Liver (tissue), 9 donors: Measurements from ENCODE around the gene GPS2. TPM values are rescaled to one million over a fixed set of nuclear protein-coding genes. Genes with fewer than 3 reads are reported as not detected.

Experiments
- DNase-seq: peaks from one replicate; pipeline ENCODE4 v3.0.0-alpha.2; 2017; ENCODE audit warnings: low spot score
- H3K27ac ChIP-seq, 2 donors: one replicate each; pipeline ENCODE4 v1.7.0; 2013; ENCODE audit warnings: inconsistent platforms in 2 of 2, low read length in 2 of 2, control low read depth in 1 of 2, low read depth in 1 of 2, mild to moderate bottlenecking in 1 of 2
- H3K27me3 ChIP-seq, 4 donors: one replicate each; pipeline versions ENCODE4 v1.6.1 to v1.7.0; 2013; ENCODE audit warnings: low read length in 3 of 4, inconsistent platforms in 1 of 4, mild to moderate bottlenecking in 1 of 4, moderate library complexity in 1 of 4; ENCODE audit not compliant: control insufficient read depth in 4 of 4, insufficient read depth in 4 of 4
- H3K36me3 ChIP-seq, 4 donors: one replicate each; pipeline versions ENCODE4 v1.6.1 to v1.7.0; 2013; ENCODE audit warnings: low read length in 3 of 4, mild to moderate bottlenecking in 3 of 4, low read depth in 1 of 4, moderate library complexity in 1 of 4; ENCODE audit not compliant: control insufficient read depth in 4 of 4, insufficient read depth in 3 of 4
- H3K4me1 ChIP-seq, 4 donors: one replicate each; pipeline versions ENCODE4 v1.6.1 to v1.7.0; 2013; ENCODE audit warnings: low read length in 3 of 4, mild to moderate bottlenecking in 3 of 4, moderate library complexity in 1 of 4; ENCODE audit not compliant: control insufficient read depth in 4 of 4, insufficient read depth in 4 of 4
- H3K4me3 ChIP-seq, 3 donors: one replicate each; pipeline versions ENCODE4 v1.6.1 to v1.7.0; 2013; ENCODE audit warnings: low read length in 3 of 3, control low read depth in 1 of 3, low read depth in 1 of 3, mild to moderate bottlenecking in 1 of 3
- H3K9ac ChIP-seq, 2 donors: one replicate each; pipeline ENCODE4 v1.7.0; 2013; ENCODE audit warnings: low read length in 2 of 2, mild to moderate bottlenecking in 2 of 2, moderate library complexity in 2 of 2, control low read depth in 1 of 2, low read depth in 1 of 2
- H3K9me3 ChIP-seq, 4 donors: one replicate each; pipeline versions ENCODE4 v1.6.1 to v1.7.0; 2013; ENCODE audit warnings: low read length in 3 of 4; ENCODE audit not compliant: control insufficient read depth in 4 of 4
- EGR1 ChIP-seq, 2 donors: IDR thresholded peaks; 2 replicates each; pipeline ENCODE4 v1.6.1; 2016 to 2018; ENCODE audit warnings: antibody characterized with exemption in 2 of 2, low read depth in 2 of 2
- FOXA1 ChIP-seq: IDR thresholded peaks from 2 replicates; pipeline ENCODE4 v1.6.1; 2016; ENCODE audit warnings: antibody characterized with exemption
- FOXA2 ChIP-seq: IDR thresholded peaks from 2 replicates; pipeline ENCODE4 v1.6.1; 2016; ENCODE audit warnings: antibody characterized with exemption
- GABPA ChIP-seq, 2 donors: IDR thresholded peaks in 1 of 2; conservative IDR thresholded peaks in 1 of 2; 2 replicates each; pipeline ENCODE4 v1.6.1; 2016; ENCODE audit warnings: antibody characterized with exemption in 2 of 2, mild to moderate bottlenecking in 1 of 2, moderate library complexity in 1 of 2
- HNF4A ChIP-seq, 2 donors: conservative IDR thresholded peaks; 2 replicates each; pipeline ENCODE4 v1.6.1; 2016; ENCODE audit warnings: antibody characterized with exemption in 2 of 2, mild to moderate bottlenecking in 2 of 2
- HNF4G ChIP-seq: IDR thresholded peaks from 2 replicates; pipeline ENCODE4 v1.6.1; 2016; ENCODE audit warnings: antibody characterized with exemption
- JUND ChIP-seq, 2 donors: IDR thresholded peaks; 2 replicates each; pipeline ENCODE4 v1.6.1; 2016; ENCODE audit warnings: antibody characterized with exemption in 2 of 2
- NR2F2 ChIP-seq: IDR thresholded peaks from 2 replicates; pipeline ENCODE4 v1.6.1; 2016; ENCODE audit warnings: antibody characterized with exemption
- RAD21 ChIP-seq, 2 donors: IDR thresholded peaks; 2 replicates each; pipeline ENCODE4 v1.6.1; 2016; ENCODE audit warnings: antibody characterized with exemption in 2 of 2, mild to moderate bottlenecking in 2 of 2
- RXRA ChIP-seq, 2 donors: IDR thresholded peaks; 2 replicates each; pipeline ENCODE4 v1.6.1; 2017 to 2018; ENCODE audit warnings: antibody characterized with exemption in 2 of 2, mild to moderate bottlenecking in 1 of 2
- SP1 ChIP-seq: IDR thresholded peaks from 2 replicates; pipeline ENCODE4 v1.6.1; 2018; ENCODE audit warnings: antibody characterized with exemption, mild to moderate bottlenecking
- TAF1 ChIP-seq: conservative IDR thresholded peaks from 2 replicates; pipeline ENCODE4 v1.6.1; 2016; ENCODE audit warnings: antibody characterized with exemption, mild to moderate bottlenecking
- YY1 ChIP-seq: IDR thresholded peaks from 2 replicates; pipeline ENCODE4 v1.6.1; 2016; ENCODE audit warnings: antibody characterized with exemption, mild to moderate bottlenecking
- WGBS: extraction: QIAGEN DNeasy Blood & Tissue Kit; methylation state at CpG from one replicate; pipeline ENCODE4 v1.1.7; 2013; 5-methylcytosine and 5-hydroxymethylcytosine counted together
- polyA plus RNA-seq, 2 donors: library from polyadenylated mRNA; stranded (reverse) in 1 of 2; unstranded in 1 of 2; fragments of 200-250 nt in 1 of 2; fragments of >200 nt in 1 of 2; fragmentation: Nextera tagmentation in 1 of 2; extraction: Ambion mirVana in 1 of 2; gene quantifications; one replicate each; pipeline versions ENCODE4 v1.2.1 to v1.2.3, GENCODE V29; 2013 to 2015
- total RNA-seq, 2 donors: library from RNA; depleted of rRNA; stranded (reverse); fragments of >200 nt; gene quantifications; one replicate each; pipeline ENCODE4 v1.2.3, GENCODE V29; 2014
- TF ChIP-seq, protein P1 (sequence below): IDR thresholded peaks from 2 replicates; pipeline ENCODE4 v1.6.1; 2016; ENCODE audit warnings: antibody characterized with exemption, mild to moderate bottlenecking
- TF ChIP-seq, protein P2 (sequence below): fragments of 150-350 bp; IDR thresholded peaks from 2 replicates; pipeline ENCODE4 v1.5.1; 2017; ENCODE audit warnings: improper control_type of control experiment, low read depth, low read length; ENCODE audit not compliant: missing input control
- TF ChIP-seq, protein P3 (sequence below): IDR thresholded peaks from 2 replicates; pipeline ENCODE4 v1.6.1; 2016; ENCODE audit warnings: antibody characterized with exemption
- TF ChIP-seq, protein P4 (sequence below): IDR thresholded peaks from 2 replicates; pipeline ENCODE4 v1.6.1; 2016; ENCODE audit warnings: antibody characterized with exemption
- TF ChIP-seq, protein P5 (sequence below): IDR thresholded peaks from 2 replicates; pipeline ENCODE4 v1.6.1; 2016; ENCODE audit warnings: antibody characterized with exemption
- donor health status: healthy.
- donor health status: healthy.
- donor health status: healthy.
- donor health status: healthy.
- donor health status: healthy.

The GPS2 gene
- total and polyA plus RNA-seq, 4 donors = 20.8 to 43.1 (median 22.8) TPM

DNA sequence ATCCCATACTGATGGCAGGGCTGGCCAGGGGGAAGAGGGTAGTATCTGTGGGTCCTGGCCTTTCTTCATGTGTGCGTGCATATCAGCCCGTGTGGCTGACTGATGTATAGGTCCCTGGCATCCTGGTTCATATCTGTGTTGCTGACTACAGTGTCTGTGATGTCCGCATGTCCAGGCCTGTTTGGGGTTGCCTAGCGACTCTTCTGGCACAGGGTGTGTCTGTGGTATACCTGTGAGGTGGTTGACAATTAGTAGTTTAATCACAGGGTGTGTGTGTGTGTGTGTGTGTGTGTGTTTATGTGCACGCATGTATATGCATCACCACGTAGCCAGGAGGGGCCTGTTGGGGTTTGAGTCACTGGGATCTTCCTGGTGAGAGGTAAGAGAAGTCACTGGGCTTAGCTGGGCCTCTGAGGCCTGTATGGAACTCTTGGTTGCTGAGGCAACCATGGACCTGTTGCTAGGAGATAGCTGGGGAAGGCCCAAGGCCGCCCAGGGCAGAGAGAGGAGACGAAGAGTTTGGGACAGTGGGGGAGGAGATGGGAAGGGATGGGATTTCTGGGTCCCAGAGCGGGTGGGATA is 39.2 kb upstream of the GPS2 start:
- Histone ChIP-seq H3K4me3 (no peak overlapping the region), H3K4me1 (peaks cover 4 to 32% (median 15%) of the 10 kb centered on the region in 4 donors), H3K36me3 (no peaks in the 10 kb centered on the region), H3K9ac (no peak overlapping the region), H3K9me3 (no peaks in the 10 kb centered on the region), H3K27me3 (no peaks in the 10 kb centered on the region), H3K27ac (no peak overlapping the region)
- WGBS = 88% methylated on average over 9 of the region's 9 CpGs
- TF ChIP-seq FOXA1 (no peak), FOXA2 (no peak), YY1 (no peak), JUND (IDR thresholded peaks at IDR 0.05) (no peak), NR2F2 (no peak), SP1 (no peak), RAD21 (IDR thresholded peaks at IDR 0.05) (no peak), GABPA (IDR thresholded peaks at IDR 0.05 in 1 of 2, conservative IDR thresholded peaks at IDR 0.05 in 1 of 2) (no peak), RXRA (IDR thresholded peaks at IDR 0.05) (no peak), TAF1 (no peak), HNF4G (no peak), EGR1 (IDR thresholded peaks at IDR 0.05; ENCODE audit: low read depth in 2 of 2) (no peak), HNF4A (conservative IDR thresholded peaks at IDR 0.05) (no peak)
- TF ChIP-seq, protein P1, sequence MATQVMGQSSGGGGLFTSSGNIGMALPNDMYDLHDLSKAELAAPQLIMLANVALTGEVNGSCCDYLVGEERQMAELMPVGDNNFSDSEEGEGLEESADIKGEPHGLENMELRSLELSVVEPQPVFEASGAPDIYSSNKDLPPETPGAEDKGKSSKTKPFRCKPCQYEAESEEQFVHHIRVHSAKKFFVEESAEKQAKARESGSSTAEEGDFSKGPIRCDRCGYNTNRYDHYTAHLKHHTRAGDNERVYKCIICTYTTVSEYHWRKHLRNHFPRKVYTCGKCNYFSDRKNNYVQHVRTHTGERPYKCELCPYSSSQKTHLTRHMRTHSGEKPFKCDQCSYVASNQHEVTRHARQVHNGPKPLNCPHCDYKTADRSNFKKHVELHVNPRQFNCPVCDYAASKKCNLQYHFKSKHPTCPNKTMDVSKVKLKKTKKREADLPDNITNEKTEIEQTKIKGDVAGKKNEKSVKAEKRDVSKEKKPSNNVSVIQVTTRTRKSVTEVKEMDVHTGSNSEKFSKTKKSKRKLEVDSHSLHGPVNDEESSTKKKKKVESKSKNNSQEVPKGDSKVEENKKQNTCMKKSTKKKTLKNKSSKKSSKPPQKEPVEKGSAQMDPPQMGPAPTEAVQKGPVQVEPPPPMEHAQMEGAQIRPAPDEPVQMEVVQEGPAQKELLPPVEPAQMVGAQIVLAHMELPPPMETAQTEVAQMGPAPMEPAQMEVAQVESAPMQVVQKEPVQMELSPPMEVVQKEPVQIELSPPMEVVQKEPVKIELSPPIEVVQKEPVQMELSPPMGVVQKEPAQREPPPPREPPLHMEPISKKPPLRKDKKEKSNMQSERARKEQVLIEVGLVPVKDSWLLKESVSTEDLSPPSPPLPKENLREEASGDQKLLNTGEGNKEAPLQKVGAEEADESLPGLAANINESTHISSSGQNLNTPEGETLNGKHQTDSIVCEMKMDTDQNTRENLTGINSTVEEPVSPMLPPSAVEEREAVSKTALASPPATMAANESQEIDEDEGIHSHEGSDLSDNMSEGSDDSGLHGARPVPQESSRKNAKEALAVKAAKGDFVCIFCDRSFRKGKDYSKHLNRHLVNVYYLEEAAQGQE = no peak
- TF ChIP-seq, protein P2, sequence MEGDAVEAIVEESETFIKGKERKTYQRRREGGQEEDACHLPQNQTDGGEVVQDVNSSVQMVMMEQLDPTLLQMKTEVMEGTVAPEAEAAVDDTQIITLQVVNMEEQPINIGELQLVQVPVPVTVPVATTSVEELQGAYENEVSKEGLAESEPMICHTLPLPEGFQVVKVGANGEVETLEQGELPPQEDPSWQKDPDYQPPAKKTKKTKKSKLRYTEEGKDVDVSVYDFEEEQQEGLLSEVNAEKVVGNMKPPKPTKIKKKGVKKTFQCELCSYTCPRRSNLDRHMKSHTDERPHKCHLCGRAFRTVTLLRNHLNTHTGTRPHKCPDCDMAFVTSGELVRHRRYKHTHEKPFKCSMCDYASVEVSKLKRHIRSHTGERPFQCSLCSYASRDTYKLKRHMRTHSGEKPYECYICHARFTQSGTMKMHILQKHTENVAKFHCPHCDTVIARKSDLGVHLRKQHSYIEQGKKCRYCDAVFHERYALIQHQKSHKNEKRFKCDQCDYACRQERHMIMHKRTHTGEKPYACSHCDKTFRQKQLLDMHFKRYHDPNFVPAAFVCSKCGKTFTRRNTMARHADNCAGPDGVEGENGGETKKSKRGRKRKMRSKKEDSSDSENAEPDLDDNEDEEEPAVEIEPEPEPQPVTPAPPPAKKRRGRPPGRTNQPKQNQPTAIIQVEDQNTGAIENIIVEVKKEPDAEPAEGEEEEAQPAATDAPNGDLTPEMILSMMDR = no peak
- TF ChIP-seq, protein P3, sequence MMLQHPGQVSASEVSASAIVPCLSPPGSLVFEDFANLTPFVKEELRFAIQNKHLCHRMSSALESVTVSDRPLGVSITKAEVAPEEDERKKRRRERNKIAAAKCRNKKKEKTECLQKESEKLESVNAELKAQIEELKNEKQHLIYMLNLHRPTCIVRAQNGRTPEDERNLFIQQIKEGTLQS = no peak
- TF ChIP-seq, protein P4, sequence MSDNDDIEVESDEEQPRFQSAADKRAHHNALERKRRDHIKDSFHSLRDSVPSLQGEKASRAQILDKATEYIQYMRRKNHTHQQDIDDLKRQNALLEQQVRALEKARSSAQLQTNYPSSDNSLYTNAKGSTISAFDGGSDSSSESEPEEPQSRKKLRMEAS = no peak
- TF ChIP-seq, protein P5, sequence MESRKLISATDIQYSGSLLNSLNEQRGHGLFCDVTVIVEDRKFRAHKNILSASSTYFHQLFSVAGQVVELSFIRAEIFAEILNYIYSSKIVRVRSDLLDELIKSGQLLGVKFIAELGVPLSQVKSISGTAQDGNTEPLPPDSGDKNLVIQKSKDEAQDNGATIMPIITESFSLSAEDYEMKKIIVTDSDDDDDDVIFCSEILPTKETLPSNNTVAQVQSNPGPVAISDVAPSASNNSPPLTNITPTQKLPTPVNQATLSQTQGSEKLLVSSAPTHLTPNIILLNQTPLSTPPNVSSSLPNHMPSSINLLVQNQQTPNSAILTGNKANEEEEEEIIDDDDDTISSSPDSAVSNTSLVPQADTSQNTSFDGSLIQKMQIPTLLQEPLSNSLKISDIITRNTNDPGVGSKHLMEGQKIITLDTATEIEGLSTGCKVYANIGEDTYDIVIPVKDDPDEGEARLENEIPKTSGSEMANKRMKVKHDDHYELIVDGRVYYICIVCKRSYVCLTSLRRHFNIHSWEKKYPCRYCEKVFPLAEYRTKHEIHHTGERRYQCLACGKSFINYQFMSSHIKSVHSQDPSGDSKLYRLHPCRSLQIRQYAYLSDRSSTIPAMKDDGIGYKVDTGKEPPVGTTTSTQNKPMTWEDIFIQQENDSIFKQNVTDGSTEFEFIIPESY = no peak
- DNase-seq = no peak
